ENCODE data around the gene DCAF8. TPM values are rescaled to one million over a fixed set of nuclear protein-coding genes. Genes with fewer than 3 reads are reported as not detected.
A peak's percentile ranks its signal among the peaks of the same experiment; 100 is the strongest.

The DCAF8 gene
- total RNA-seq, 1 experiment from 2014 or later = 143 TPM

DNA sequence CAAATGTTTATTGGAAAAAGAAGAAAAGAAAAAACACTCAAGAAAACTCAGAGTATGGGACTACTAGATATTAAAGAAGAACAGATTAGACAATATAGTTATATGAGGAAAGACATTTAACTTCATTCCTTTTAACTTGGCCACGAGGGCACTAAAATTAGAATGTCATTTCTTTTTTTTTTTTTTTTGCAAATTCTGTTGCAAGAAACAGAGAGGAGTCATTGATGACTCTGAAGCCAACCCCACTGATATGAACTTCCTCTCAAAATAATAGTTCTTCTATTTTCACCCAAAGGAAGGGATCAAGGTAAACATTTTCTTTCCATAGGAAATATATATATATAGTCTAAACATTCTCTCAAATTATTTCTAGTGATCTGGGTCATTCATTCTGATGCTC is 47.2 kb upstream of the DCAF8 start (continued):
- TF ChIP-seq ZBTB43 (CRISPR knock-in tag; IDR thresholded peaks at IDR 0.05) (no peak), MLX (CRISPR knock-in tag; IDR thresholded peaks at IDR 0.05) (no peak)

GRCh38 chr1:160309185-160309557 is 46.8 kb upstream of the DCAF8 start:
- ChIA-PET CTCF (interaction anchor here (1.2 to 4.2 kb wide), 4 partner anchors 17 to 67 kb away, joined by 3 to 49 read pairs (median 14); no protein-coding TSS in a partner anchor), POLR2A (no interaction called here)
- ATAC-seq (no peak), DNase-seq (ENCODE audit: low spot score) (no peak)
- TF ChIP-seq FOXJ3 (CRISPR knock-in tag; IDR thresholded peaks at IDR 0.05; ENCODE audit: borderline replicate concordance) (no peak), GABPB1 (CRISPR knock-in tag; IDR thresholded peaks at IDR 0.05) (no peak), ZNF317 (CRISPR knock-in tag; IDR thresholded peaks at IDR 0.05; ENCODE audit: borderline replicate concordance, low read depth) (no peak), ZNF671 (CRISPR knock-in tag; IDR thresholded peaks at IDR 0.05) (no peak), SP1 (CRISPR knock-in tag; conservative IDR thresholded peaks at IDR 0.05) (no peak), GTF2I (CRISPR knock-in tag; conservative IDR thresholded peaks at IDR 0.05) (no peak), ZNF512 (CRISPR knock-in tag; IDR thresholded peaks at IDR 0.05; ENCODE audit: borderline replicate concordance) (no peak)
- TF ChIP-seq, protein P1, sequence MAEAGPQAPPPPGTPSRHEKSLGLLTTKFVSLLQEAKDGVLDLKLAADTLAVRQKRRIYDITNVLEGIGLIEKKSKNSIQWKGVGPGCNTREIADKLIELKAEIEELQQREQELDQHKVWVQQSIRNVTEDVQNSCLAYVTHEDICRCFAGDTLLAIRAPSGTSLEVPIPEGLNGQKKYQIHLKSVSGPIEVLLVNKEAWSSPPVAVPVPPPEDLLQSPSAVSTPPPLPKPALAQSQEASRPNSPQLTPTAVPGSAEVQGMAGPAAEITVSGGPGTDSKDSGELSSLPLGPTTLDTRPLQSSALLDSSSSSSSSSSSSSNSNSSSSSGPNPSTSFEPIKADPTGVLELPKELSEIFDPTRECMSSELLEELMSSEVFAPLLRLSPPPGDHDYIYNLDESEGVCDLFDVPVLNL (CRISPR knock-in tag; IDR thresholded peaks at IDR 0.05; ENCODE audit: borderline replicate concordance, low read depth) = no peak
- H3K9me3 Mint-ChIP-seq = no peaks in the 10 kb centered on the region
- H3K36me3 Mint-ChIP-seq = peaks cover 73% of the 10 kb centered on the region
- H3K27me3 Mint-ChIP-seq (ENCODE audit: low read depth) = no peaks in the 10 kb centered on the region
- H3K4me3 Mint-ChIP-seq = no peak overlapping the region
- peaks cover 33% of the 10 kb centered on the region for H3K4me1 Mint-ChIP-seq
- peak overlapping the region; percentile 33; the same call in 1 of the 2 replicates for H3K27ac Mint-ChIP-seq

DNA sequence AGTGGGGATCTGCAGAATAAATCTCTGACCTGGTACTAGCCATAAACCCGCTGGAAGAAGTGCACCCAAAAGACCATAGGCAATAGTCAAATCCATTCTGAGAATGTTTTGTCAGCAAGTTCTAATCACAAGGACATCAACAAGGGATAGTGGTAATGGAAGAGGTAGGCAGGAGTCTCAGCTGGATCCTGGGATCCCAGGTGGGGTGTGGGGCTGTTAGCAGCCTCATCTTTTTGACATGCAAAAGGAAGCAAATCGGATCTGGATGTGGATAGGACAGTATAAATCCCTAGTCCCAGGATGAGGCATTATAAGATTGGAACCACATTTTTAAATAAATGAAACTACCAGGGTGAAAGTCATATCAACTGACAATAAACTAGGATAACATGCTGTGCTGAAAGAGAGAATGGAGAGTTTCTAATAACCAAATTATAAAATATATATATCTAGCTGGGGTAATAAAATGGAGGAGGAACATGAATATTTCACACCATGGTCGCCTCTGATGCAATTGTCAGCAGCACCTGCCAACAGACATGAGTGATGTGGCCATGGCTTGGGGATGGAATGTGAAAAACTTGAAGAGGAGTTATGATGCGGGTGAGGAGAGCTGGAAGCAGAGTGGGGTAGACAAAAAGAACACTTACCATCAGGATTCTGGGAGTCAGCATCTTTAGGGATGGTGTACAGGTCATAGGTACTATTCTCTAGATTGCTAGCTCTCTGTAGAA is 46.3 kb upstream of the DCAF8 start:
- no peak; the same call in 1 of the 2 replicates for ATAC-seq
- H3K36me3 Mint-ChIP-seq = peaks cover 70% of the 10 kb centered on the region
- TF ChIP-seq CREB1 (CRISPR knock-in tag; IDR thresholded peaks at IDR 0.05) (no peak), ESRRA (CRISPR knock-in tag; IDR thresholded peaks at IDR 0.05; ENCODE audit: borderline replicate concordance) (no peak), EMX1 (CRISPR knock-in tag; IDR thresholded peaks at IDR 0.05) (no peak), ZNF671 (CRISPR knock-in tag; IDR thresholded peaks at IDR 0.05) (no peak), SMAD4 (CRISPR knock-in tag; IDR thresholded peaks at IDR 0.05) (no peak), ZNF423 (CRISPR knock-in tag; IDR thresholded peaks at IDR 0.05) (no peak), ZNF121 (CRISPR knock-in tag; IDR thresholded peaks at IDR 0.05) (no peak), JUN (CRISPR knock-in tag; IDR thresholded peaks at IDR 0.05) (no peak), NFE2L1 (CRISPR knock-in tag; IDR thresholded peaks at IDR 0.05) (no peak), ZNF263 (CRISPR knock-in tag; IDR thresholded peaks at IDR 0.05; ENCODE audit: low read depth) (no peak), IRF2 (CRISPR knock-in tag; IDR thresholded peaks at IDR 0.05; ENCODE audit: borderline replicate concordance, low read depth) (no peak), TP53 (CRISPR knock-in tag; IDR thresholded peaks at IDR 0.05) (no peak)
- TF ChIP-seq, protein P2, sequence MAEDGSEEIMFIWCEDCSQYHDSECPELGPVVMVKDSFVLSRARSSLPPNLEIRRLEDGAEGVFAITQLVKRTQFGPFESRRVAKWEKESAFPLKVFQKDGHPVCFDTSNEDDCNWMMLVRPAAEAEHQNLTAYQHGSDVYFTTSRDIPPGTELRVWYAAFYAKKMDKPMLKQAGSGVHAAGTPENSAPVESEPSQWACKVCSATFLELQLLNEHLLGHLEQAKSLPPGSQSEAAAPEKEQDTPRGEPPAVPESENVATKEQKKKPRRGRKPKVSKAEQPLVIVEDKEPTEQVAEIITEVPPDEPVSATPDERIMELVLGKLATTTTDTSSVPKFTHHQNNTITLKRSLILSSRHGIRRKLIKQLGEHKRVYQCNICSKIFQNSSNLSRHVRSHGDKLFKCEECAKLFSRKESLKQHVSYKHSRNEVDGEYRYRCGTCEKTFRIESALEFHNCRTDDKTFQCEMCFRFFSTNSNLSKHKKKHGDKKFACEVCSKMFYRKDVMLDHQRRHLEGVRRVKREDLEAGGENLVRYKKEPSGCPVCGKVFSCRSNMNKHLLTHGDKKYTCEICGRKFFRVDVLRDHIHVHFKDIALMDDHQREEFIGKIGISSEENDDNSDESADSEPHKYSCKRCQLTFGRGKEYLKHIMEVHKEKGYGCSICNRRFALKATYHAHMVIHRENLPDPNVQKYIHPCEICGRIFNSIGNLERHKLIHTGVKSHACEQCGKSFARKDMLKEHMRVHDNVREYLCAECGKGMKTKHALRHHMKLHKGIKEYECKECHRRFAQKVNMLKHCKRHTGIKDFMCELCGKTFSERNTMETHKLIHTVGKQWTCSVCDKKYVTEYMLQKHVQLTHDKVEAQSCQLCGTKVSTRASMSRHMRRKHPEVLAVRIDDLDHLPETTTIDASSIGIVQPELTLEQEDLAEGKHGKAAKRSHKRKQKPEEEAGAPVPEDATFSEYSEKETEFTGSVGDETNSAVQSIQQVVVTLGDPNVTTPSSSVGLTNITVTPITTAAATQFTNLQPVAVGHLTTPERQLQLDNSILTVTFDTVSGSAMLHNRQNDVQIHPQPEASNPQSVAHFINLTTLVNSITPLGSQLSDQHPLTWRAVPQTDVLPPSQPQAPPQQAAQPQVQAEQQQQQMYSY (CRISPR knock-in tag; IDR thresholded peaks at IDR 0.05) = no peak
- TF ChIP-seq, protein P3, sequence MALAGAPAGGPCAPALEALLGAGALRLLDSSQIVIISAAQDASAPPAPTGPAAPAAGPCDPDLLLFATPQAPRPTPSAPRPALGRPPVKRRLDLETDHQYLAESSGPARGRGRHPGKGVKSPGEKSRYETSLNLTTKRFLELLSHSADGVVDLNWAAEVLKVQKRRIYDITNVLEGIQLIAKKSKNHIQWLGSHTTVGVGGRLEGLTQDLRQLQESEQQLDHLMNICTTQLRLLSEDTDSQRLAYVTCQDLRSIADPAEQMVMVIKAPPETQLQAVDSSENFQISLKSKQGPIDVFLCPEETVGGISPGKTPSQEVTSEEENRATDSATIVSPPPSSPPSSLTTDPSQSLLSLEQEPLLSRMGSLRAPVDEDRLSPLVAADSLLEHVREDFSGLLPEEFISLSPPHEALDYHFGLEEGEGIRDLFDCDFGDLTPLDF (CRISPR knock-in tag; IDR thresholded peaks at IDR 0.05) = no peak

More for the DNA sequence above, 46.3 kb upstream of the DCAF8 start:
- Mint-ChIP-seq H3K4me3 (no peak overlapping the region), H3K9me3 (no peaks in the 10 kb centered on the region), H3K27ac (peak overlapping the region; percentile 69; the same call in 1 of the 2 replicates), H3K27me3 (ENCODE audit: low read depth) (no peaks in the 10 kb centered on the region), H3K4me1 (peaks cover 33% of the 10 kb centered on the region)
- ChIA-PET POLR2A (interaction anchor here (2.3 kb wide), 1 partner anchor 24 kb away, joined by 7 read pairs; the partner anchor contains the start of gene PEX19), CTCF (interaction anchor here (1.0 to 4.2 kb wide), 6 partner anchors 17 to 223 kb away, joined by 3 to 49 read pairs (median 6); no protein-coding TSS in a partner anchor)
- DNase-seq (ENCODE audit: low spot score) = no peak

Data from WTC11 (cell line).